Non-pigmented ciliary epithelial cell (primary cell): ENCODE data around the gene CNTNAP4.

Source experiments
- DNase-seq: peaks from one replicate; pipeline ENCODE4 v3.0.0-alpha.2; 2010; ENCODE audit warnings: low read depth

The CNTNAP4 gene

GRCh38 chr16:76276745-76277438, at the start of gene CNTNAP4:
CNTNAP4 (plus strand) TSS chr16:76277401; CDS start chr16:76277663, 262 bp downstream.
- DNase-seq = no peak

- no peak for DNase-seq
These were observed 48.6 kb upstream of the CNTNAP4 start for GRCh38 chr16:76228546-76229146.

GRCh38 chr16:76232704-76233103, 44.5 kb upstream of the CNTNAP4 start:
- DNase-seq = no peak

DNA sequence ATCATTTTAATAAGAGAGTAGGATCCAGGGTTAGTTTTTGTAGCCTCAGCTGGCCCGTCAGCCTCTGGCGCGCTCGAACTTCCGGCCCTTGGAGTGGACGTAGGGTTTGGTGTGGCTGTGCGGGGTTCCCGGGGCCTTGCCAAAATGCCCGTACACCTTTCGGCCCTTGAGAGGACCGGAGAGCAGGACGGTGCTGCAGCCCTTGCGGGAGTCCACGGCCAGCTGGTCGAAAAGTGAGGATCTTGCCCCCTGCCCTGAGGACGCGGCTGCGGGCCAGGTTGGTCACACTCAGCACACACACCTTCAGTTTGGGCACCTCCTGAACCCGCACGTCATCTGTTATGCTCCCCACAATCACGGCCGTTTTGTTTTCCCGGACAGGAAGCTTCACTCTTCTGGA, 42.2 kb upstream of the CNTNAP4 start:
- DNase-seq = no peak

DNA sequence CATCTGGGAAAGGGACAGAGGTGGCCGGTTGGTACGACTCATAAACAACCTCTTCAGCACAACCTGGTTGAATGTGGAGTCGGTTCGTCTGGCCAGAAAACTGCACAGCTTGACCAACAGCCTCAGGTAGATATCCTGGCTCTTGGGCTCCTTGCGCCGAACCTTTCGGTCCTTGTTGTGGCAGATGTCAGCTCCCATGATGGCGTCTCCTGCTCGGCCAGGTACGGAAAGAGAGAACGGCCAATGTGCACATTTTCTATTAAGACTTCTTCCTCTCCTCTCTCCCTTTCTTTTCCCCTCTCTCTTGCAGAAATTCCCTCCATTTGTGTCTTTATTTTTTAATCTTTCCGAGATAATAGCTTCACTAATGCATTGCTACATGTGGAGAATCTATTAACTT, 41.8 kb upstream of the CNTNAP4 start:
- no peak for DNase-seq

DNA sequence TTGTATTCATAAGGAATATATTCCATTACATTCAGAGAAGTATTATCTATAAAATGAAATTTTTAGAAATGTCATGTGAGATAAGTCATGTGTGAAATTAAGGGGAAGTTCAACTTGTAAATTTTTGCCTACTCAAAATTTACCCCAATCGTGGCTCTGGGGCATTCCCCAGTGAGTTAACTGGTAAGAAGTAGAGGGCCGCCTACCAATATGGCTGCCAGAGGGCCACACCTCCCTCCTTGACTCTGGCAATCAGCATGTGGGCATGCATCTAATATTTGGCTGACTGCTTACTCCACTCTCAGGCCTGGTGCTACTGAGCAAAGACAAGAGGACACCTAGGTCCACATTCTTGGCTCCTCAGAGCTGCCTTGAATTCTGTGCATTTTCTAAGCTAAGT, 39.7 kb upstream of the CNTNAP4 start:
- no peak for DNase-seq

GRCh38 chr16:76241755-76242154, 35.4 kb upstream of the CNTNAP4 start:
- no peak for DNase-seq

- DNase-seq = no peak
These were observed 33.6 kb upstream of the CNTNAP4 start for GRCh38 chr16:76243620-76244019.

DNA sequence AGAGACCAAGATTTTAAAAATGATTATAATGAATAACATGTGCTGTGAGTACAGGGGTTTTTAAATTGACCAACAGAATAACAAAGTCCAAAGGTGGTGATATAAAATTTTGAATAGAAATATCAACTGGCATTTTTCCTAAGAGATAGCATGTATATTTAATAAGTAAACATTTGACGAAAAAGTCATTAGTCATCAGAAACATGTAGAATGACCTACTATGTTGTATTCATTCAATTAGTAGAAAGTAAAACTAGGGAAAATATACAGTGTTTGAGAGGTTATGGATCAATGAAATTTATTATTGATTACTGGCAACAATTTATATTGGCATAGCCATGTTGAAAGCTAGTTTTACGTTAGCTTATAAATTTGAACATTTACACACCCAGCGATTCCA, 30.6 kb upstream of the CNTNAP4 start:
- DNase-seq = no peak

DNA sequence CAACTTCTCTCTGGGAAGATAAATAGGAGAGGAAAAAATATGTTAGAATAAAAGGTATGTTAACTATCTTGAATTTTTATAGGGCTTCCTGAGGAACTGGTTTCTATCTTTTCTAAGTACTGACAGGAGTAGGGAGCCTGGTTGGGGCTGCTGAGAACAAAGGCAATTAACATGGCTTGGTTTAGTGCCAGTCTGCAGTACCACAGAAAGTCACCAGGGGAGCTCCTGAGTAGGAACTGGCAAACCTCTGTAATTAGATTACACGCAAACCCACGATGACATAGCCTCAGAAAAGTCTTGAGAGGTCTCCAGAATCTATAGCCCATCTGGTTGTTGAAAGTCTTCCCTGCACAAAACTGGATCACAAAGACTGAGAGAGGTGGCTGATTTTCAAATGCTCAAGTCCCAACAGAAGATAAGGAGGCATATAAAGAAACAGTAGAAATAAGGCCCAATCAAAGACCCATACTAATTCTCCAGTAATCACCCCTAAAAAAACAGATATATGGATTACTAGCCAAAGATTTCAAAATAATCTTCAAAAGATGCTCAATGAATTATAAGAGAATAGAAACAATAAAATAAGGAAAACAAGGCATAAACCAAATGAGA, 11.7 kb upstream of the CNTNAP4 start:
- no peak for DNase-seq

GRCh38 chr16:76268824-76269223, 8.4 kb upstream of the CNTNAP4 start:
- no peak for DNase-seq

- no peak for DNase-seq
These were observed 344 bp downstream of the CNTNAP4 start for GRCh38 chr16:76277460-76278030.

GRCh38 chr16:76278086-76278485, 885 bp downstream of the CNTNAP4 start:
- no peak for DNase-seq

DNA sequence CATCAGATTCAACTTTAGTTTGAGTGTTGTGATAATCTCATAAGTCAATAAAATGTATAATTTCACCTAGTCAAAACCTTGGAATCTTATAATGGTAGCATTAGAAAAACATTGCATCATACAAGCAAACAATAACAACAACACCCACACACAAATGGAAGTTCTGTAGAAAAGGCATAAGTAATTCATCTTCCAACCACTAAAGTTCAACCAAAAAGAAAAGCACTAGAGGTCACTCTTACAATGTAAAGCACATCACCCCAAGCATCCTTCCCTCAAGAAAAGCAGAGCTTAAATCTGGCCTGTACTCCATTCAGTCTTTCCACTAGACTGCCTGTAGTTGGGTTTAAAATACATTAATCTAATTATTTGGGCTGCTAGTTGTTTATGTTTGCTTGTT, 1.8 kb downstream of the CNTNAP4 start:
- DNase-seq = no peak

- no peak for DNase-seq
These were observed 3.4 kb downstream of the CNTNAP4 start for GRCh38 chr16:76280421-76281215.

DNA sequence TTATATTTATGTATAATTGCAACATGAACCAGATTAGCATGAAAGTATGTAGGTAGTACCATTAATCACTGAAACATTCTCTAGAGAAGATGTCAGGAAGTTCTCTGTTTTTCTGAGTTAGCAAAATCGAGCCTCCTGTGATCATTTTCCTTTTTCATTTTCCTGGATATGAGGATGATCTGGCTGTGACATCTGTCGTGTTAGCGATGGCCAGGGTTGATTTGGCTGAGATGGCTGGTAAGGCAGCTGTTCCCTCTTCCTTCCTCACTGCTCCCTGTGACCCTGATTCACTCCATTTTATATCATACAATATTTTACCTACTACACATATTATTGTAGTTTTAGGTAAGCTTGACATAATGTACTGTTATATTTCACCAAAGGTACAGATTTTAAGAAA, 10.3 kb downstream of the CNTNAP4 start:
- no peak for DNase-seq

DNA sequence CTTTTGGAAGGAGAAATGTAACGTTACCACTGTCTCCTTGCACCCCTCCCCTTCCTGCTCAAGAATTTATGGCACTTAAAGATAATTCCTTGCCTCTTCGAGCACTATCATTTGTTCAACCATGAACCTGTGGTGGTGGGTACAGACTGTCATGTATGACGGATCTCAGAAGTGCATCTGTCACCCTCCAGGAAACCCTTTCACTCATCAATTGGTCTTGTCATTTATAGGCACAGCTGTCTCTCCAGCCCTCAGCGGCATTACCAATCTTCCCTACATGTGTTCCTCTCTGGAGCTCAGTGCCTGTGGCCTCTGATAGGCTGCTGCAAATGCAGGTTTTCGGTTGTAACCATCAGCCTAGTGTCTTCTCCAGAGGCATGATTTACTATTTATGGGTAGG, 15.0 kb downstream of the CNTNAP4 start:
- DNase-seq = no peak

DNA sequence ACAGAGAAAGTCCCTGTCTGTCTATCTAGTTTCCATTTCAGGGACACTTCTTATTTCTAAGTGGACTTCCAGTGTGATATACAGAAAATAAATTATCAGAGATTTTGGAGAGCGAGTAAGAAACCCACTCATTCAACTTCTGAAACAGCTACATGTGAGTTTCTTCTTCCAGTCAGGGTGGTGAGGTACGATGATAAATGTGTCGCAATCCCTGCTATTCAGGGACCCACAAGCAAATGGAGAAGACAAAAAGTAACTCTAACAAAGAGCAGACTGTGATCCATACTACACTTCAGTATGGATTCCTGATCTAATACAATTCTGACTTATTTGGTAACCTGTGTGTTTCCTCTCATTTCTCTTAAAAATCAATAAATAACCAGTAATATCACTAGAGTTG, 16.8 kb downstream of the CNTNAP4 start:
- DNase-seq = no peak

GRCh38 chr16:76294396-76295214, 17.4 kb downstream of the CNTNAP4 start:
- DNase-seq = no peak

GRCh38 chr16:76297941-76298340, 20.7 kb downstream of the CNTNAP4 start:
- DNase-seq = no peak

DNA sequence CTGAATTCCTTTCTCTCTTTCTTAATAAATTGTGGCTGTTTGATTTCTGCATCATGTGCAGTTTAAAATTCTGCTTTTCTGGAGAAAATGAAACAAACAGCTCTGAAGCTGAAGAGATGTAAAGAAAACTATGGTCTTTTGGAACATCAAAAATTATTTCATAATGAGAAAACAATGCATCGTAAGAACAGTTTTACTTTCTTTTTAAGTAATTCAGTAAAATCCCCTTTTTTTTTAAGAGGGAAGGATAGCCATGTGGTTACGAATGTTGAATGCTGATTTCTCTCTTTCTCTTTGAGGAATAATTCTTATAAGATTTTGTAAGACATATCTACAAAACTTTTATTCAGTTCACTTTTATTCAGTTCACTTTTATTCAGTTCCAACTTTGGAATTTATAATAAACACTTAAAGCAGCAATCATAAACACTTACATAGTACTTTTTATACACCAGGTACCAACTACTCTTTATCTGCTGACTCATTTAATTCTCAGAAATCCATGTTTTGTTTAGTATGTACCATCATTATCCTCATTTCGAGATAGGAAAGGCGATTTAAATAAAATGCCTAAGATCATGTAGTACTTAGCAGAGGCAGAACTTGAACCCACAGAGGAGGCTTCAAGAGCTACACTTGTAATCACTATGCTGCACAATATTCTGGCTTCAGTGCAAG, 26.6 kb downstream of the CNTNAP4 start:
- no peak for DNase-seq
